HG02870 (cell line): ENCODE results near the gene CAB39.
"Not testable (repeated sequence)": the region's sequence is repeated elsewhere in the genome, so short reads cannot be mapped to it uniquely, and the experiment has no call there.

Source experiments
- ATAC-seq: cut with Tn5 transposase; IDR thresholded peaks from one replicate; pipeline ENCODE4 v1.9.1; 2021; ENCODE audit warnings: mild to moderate bottlenecking, moderate library complexity; ENCODE audit not compliant: unreplicated experiment

The CAB39 gene

GRCh38 chr2:230682546-230682945, 30.1 kb upstream of the CAB39 start:
- no peak for ATAC-seq

GRCh38 chr2:230684270-230685168, 28.1 kb upstream of the CAB39 start:
- ATAC-seq, result no peak

- no peak for ATAC-seq
Observed at GRCh38 chr2:230685178-230685577, 27.5 kb upstream of the CAB39 start.

- ATAC-seq, result no peak
Observed at GRCh38 chr2:230687498-230687897, 25.1 kb upstream of the CAB39 start.

- no peak for ATAC-seq
Observed at GRCh38 chr2:230688490-230688889, 24.2 kb upstream of the CAB39 start.

GRCh38 chr2:230690439-230690838, 22.2 kb upstream of the CAB39 start:
- ATAC-seq, result no peak

- no peak for ATAC-seq
Observed at GRCh38 chr2:230691005-230691647, 21.5 kb upstream of the CAB39 start.

- no peak for ATAC-seq
Observed at GRCh38 chr2:230692760-230693159, 19.9 kb upstream of the CAB39 start.

GRCh38 chr2:230693411-230693810, 19.2 kb upstream of the CAB39 start:
- ATAC-seq, result no peak

GRCh38 chr2:230694241-230694640, 18.4 kb upstream of the CAB39 start:
- peak; percentile 96 for ATAC-seq

GRCh38 chr2:230695551-230695950, 17.1 kb upstream of the CAB39 start:
- ATAC-seq, result no peak

GRCh38 chr2:230696670-230697069, 16.0 kb upstream of the CAB39 start:
- no peak for ATAC-seq

- no peak for ATAC-seq
Observed at GRCh38 chr2:230697676-230698075, 15.0 kb upstream of the CAB39 start.

GRCh38 chr2:230698753-230699152, 13.9 kb upstream of the CAB39 start:
- ATAC-seq, result not testable (repeated sequence)

GRCh38 chr2:230700447-230700846, 12.2 kb upstream of the CAB39 start:
- ATAC-seq, result no peak

GRCh38 chr2:230701308-230701707, 11.3 kb upstream of the CAB39 start:
- no peak for ATAC-seq

GRCh38 chr2:230702457-230702856, 10.2 kb upstream of the CAB39 start:
- not testable (repeated sequence) for ATAC-seq

GRCh38 chr2:230703514-230703913, 9.1 kb upstream of the CAB39 start:
- no peak for ATAC-seq

GRCh38 chr2:230706053-230706521, 6.6 kb upstream of the CAB39 start:
- ATAC-seq, result no peak

GRCh38 chr2:230706966-230707365, 5.7 kb upstream of the CAB39 start:
- ATAC-seq, result no peak

GRCh38 chr2:230708204-230708603, 4.4 kb upstream of the CAB39 start:
- no peak for ATAC-seq

GRCh38 chr2:230711224-230711623, 1.4 kb upstream of the CAB39 start:
- ATAC-seq, result no peak
